NCI-H1694 treated with DMSO at 0.1 percent for 48 hours (cell line): ENCODE measurements around the gene CNTNAP2.
A peak's percentile ranks its signal among the peaks of the same experiment; 100 is the strongest.

Experiments
- DNase-seq: peaks from one replicate; lab custom pipeline; 2025; lab: John Stamatoyannopoulos, UW

The CNTNAP2 gene

GRCh38 chr7:148104136-148104716 is 1987.6 kb downstream of the CNTNAP2 start:
- DNase-seq = no peak

GRCh38 chr7:148104924-148105323 is 1988.3 kb downstream of the CNTNAP2 start:
- DNase-seq = no peak

- no peak for DNase-seq
Measured at GRCh38 chr7:148105853-148106252, 1989.3 kb downstream of the CNTNAP2 start.

- DNase-seq = no peak
Measured at GRCh38 chr7:148107443-148108127, 1991.0 kb downstream of the CNTNAP2 start.

- no peak for DNase-seq
Measured at GRCh38 chr7:148108381-148108780, 1991.8 kb downstream of the CNTNAP2 start.

- no peak for DNase-seq
Measured at GRCh38 chr7:148110097-148110868, 1993.7 kb downstream of the CNTNAP2 start.

- DNase-seq = no peak
Measured at GRCh38 chr7:148114804-148115203, 1998.2 kb downstream of the CNTNAP2 start.

GRCh38 chr7:148115308-148115707 is 1998.7 kb downstream of the CNTNAP2 start:
- no peak for DNase-seq

- DNase-seq = no peak
Measured at GRCh38 chr7:148116195-148116594, 1999.6 kb downstream of the CNTNAP2 start.

- no peak for DNase-seq
Measured at GRCh38 chr7:148116829-148117403, 2000.3 kb downstream of the CNTNAP2 start.

GRCh38 chr7:148118371-148118770 is 2001.8 kb downstream of the CNTNAP2 start:
- DNase-seq = no peak

- DNase-seq = no peak
Measured at GRCh38 chr7:148121401-148121800, 2004.8 kb downstream of the CNTNAP2 start.

- DNase-seq = no peak
Measured at GRCh38 chr7:148121847-148122246, 2005.2 kb downstream of the CNTNAP2 start.

GRCh38 chr7:148124477-148124876 is 2007.9 kb downstream of the CNTNAP2 start:
- DNase-seq = no peak

- no peak for DNase-seq
Measured at GRCh38 chr7:148127374-148127773, 2010.8 kb downstream of the CNTNAP2 start.

- DNase-seq = no peak
Measured at GRCh38 chr7:148129023-148129422, 2012.4 kb downstream of the CNTNAP2 start.

GRCh38 chr7:148135116-148135515 is 2018.5 kb downstream of the CNTNAP2 start:
- no peak for DNase-seq

- no peak for DNase-seq
Measured at GRCh38 chr7:148135997-148136396, 2019.4 kb downstream of the CNTNAP2 start.

- peak; percentile 44 for DNase-seq
Measured at GRCh38 chr7:148142660-148143248, 2026.2 kb downstream of the CNTNAP2 start.

- DNase-seq = no peak
Measured at GRCh38 chr7:148144827-148145226, 2028.2 kb downstream of the CNTNAP2 start.

GRCh38 chr7:148146346-148146745 is 2029.7 kb downstream of the CNTNAP2 start:
- no peak for DNase-seq

GRCh38 chr7:148147438-148147837 is 2030.8 kb downstream of the CNTNAP2 start:
- no peak for DNase-seq
